Astrocyte of the spinal cord (primary cell): ENCODE data around the gene PF4V1.

ENCODE experiments used
- DNase-seq: peaks from one replicate; pipeline ENCODE4 v3.0.0; 2011; ENCODE audit warnings: low read depth, low spot score
- H3K4me3 ChIP-seq: 2 replicates; pipeline ENCODE4 v1.5.1; 2011; ENCODE audit warnings: low read depth, mild to moderate bottlenecking, low read length, moderate library complexity
- in situ Hi-C: cut with HindIII; loops from 2 replicates; pipeline ENCODE4 v1.10.0; 2017; ENCODE audit warnings: low sequenced_read_pairs
- TF ChIP-seq, protein P1 (sequence below): IDR thresholded peaks from 2 replicates; pipeline ENCODE4 v1.5.1; 2012; ENCODE audit warnings: low read depth, mild to moderate bottlenecking, low read length, inconsistent platforms

PF4V1 gene

DNA sequence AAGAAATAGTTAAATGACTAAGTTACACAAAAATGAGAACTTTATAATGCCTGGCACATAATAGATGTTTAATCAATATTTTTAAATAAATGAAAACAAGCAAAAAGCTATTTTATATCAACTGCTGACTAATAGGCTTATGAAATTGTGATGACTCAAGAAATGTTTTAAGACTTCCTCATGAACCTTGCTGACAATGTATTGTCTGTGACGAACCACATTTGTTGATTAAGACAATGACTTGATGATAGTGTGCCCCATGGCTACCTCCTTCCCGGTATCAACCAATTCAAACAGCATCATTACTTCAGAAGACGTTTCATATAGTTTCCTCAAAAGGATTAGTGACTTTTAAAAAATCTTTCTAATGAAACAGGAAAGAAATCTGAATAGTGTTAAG lies 8.8 kb upstream of the PF4V1 start:
- H3K4me3 ChIP-seq: no peak overlapping the region
- TF ChIP-seq, protein P1, sequence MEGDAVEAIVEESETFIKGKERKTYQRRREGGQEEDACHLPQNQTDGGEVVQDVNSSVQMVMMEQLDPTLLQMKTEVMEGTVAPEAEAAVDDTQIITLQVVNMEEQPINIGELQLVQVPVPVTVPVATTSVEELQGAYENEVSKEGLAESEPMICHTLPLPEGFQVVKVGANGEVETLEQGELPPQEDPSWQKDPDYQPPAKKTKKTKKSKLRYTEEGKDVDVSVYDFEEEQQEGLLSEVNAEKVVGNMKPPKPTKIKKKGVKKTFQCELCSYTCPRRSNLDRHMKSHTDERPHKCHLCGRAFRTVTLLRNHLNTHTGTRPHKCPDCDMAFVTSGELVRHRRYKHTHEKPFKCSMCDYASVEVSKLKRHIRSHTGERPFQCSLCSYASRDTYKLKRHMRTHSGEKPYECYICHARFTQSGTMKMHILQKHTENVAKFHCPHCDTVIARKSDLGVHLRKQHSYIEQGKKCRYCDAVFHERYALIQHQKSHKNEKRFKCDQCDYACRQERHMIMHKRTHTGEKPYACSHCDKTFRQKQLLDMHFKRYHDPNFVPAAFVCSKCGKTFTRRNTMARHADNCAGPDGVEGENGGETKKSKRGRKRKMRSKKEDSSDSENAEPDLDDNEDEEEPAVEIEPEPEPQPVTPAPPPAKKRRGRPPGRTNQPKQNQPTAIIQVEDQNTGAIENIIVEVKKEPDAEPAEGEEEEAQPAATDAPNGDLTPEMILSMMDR: no peak
- in situ Hi-C loops: no loop called here

DNA sequence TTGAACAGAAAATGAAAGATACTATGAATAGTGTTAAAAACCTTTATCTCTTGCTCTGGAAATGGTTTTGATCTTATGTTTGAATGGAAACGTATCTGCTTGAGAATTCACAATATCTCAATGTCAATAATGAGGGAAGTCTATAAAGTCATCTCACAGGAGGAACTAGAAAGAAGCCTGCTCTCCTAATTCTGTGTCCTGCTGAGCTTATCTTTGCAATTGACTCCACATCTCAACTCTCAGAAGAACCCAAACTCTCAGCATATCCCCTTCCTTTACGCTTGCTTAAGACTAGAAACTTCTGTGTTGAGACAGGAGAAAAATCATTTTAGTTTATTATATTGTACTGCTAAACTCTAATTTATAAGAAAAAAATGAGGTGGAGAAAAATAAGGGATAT lies 8.3 kb upstream of the PF4V1 start:
- no peak overlapping the region for H3K4me3 ChIP-seq
- DNase-seq: no peak
- in situ Hi-C loops: no loop called here
- TF ChIP-seq, protein P1: no peak

More for the DNA sequence above, 8.8 kb upstream of the PF4V1 start:
- peak; percentile 51 for DNase-seq

DNA sequence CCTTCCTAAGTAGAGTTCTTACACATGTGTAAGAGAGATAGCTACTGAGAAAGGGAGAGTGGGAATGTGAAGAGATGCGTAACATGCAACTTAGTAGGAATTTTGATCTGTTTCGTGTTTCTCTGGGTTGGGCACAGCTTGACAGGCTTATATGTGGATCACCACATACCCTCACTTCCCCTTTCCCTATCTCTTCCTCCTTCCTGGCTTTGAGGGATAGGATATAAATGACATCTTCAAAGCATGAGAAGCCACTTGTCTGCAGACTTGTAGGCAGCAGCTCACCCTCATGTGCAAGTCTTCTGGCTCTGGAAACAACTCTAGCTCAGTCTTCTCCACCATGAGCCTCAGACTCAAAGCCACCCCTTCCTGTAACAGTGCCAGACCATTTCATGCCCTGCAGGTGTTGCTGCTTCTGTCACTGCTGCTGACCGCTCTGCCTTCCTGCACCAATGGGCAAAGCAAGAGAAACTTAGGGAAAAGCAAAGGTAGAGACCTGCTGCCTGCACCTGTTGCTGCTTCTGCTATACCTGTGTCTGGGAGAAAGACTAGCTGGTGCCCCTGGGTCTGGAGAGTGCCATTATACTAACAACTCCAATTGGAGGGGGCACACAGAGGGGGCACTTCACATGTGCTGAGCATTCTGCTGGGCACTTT lies 5.4 kb upstream of the PF4V1 start:
- DNase-seq: no peak
- TF ChIP-seq, protein P1: no peak
- in situ Hi-C loops: no loop called here
- no peak overlapping the region for H3K4me3 ChIP-seq

DNA sequence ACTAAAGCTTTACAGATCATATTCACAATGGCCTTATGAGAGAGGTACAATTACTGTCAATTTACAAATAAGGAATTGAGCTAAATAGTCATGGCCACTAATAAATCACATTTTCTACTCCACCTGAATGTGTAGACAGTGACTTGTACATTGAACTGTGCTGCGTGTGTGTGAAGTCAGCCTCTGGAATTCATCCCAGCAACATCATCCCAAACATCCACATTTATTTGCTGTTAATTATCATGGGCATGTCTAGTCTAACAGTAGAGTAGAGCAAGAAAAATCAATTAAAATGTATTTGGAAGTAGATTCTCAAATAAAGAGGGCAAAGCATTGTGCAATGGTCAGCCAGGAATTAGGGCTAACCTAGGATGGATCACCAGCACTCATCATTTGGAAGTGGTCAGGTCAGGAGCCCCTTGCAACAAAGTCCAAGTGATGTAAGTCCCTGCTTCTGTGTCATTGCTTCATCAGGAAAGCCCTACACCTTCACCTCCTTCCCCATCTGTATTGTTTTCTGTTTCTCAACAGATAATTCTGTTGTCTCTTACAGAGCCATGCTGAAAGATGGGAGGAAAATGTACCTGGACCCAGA lies 4.8 kb upstream of the PF4V1 start:
- no peak overlapping the region for H3K4me3 ChIP-seq

DNA sequence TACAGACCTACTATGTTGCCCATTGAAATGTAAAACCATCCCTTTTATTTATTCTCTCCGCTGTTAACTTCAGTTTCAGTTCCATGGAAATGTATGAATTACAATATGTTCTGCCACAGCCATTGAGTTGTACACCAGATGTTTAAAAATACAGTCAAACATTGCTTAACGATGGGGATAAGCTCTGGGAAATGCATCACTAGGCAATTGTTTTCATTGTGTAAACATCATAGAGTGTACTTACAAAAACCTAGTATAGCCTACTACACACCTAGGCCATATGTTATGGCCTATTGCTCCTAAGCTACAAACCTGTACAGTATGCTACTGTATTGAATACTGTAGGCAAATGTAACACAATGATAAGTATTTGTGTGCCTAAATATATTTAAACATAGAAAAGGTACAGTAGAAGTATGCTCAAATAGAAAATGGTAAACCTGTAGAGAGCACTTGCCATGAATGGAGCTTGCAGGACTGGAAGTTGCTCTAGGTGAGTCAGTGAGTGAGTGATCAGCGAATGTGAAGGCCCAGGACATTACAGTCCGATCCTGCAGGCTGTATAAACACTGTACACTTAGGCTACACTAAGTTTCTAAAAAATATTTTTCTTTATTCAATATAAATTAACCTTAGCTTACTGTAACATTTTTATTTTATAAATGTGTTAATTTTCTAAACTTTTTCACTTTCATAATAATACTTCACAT lies 2.7 kb upstream of the PF4V1 start:
- in situ Hi-C loops: no loop called here
- DNase-seq: no peak
- no peak overlapping the region for H3K4me3 ChIP-seq
- TF ChIP-seq, protein P1: no peak

More for the DNA sequence above, 4.8 kb upstream of the PF4V1 start:
- in situ Hi-C loops: no loop called here
- TF ChIP-seq, protein P1: no peak
- no peak for DNase-seq

DNA sequence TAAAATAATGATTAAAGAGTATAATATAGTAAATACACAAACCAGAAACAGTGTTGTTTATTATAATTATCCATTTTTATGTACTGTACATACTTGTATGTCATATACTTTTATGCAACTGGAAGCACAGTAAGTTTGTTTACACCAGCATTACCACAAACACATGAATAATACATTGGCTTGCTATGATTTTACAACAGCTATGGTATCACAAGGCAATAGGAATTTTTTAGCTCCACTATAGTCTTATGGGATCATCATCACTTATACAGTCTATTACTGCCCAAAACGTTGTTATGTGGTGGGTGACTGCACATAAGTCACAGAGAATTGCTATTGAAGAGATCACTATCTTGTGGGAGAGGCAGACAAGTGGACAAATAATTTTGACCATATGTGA lies 1.8 kb upstream of the PF4V1 start:
- TF ChIP-seq, protein P1: no peak
- no peak overlapping the region for H3K4me3 ChIP-seq
- in situ Hi-C loops: no loop called here
- DNase-seq: no peak
